Spinal cord (tissue), 10 donors: ENCODE results near the gene NIFK. TPM values are rescaled to one million over a fixed set of nuclear protein-coding genes. Genes with fewer than 3 reads are reported as not detected.
"Not testable (repeated sequence)": the region's sequence is repeated elsewhere in the genome, so short reads cannot be mapped to it uniquely, and the experiment has no call there.

Experiments
- DNase-seq, 6 donors: peaks; one replicate each; pipeline versions ENCODE4 v3.0.0 to v3.0.0-alpha.2; 2013 to 2015; ENCODE audit warnings: low spot score in 6 of 6, low read depth in 4 of 6
- H3K27ac ChIP-seq: one replicate; pipeline ENCODE4 v1.5.1; 2013; ENCODE audit warnings: low read depth, low read length, control low read depth
- H3K27me3 ChIP-seq: one replicate; pipeline ENCODE4 v1.6.1; 2013; ENCODE audit warnings: low read length; ENCODE audit not compliant: control insufficient read depth, insufficient read depth
- H3K36me3 ChIP-seq: one replicate; pipeline ENCODE4 v1.6.1; 2013; ENCODE audit warnings: low read length; ENCODE audit not compliant: control insufficient read depth, insufficient read depth
- H3K4me1 ChIP-seq: one replicate; pipeline ENCODE4 v1.6.1; 2013; ENCODE audit warnings: low read length; ENCODE audit not compliant: control insufficient read depth, insufficient read depth
- H3K4me3 ChIP-seq: one replicate; pipeline ENCODE4 v1.5.1; 2013; ENCODE audit warnings: low read depth, low read length, control low read depth
- H3K9me3 ChIP-seq: one replicate; pipeline ENCODE4 v1.6.1; 2013; ENCODE audit warnings: low read length; ENCODE audit not compliant: control insufficient read depth, insufficient read depth
- WGBS: methylation state at CpG from one replicate; pipeline ENCODE4 v1.1.5; 2013; ENCODE audit warnings: missing lambda C conversion rate; ENCODE audit not compliant: insufficient coverage; 5-methylcytosine and 5-hydroxymethylcytosine counted together
- polyA plus RNA-seq, 2 donors: library from polyadenylated mRNA; unstranded; fragments of 120-200 nt; gene quantifications; one replicate each; pipeline ENCODE4 v1.2.1, GENCODE V29; 2013; ENCODE audit not compliant: insufficient read length in 2 of 2
- total RNA-seq, 2 donors: library from RNA; depleted of rRNA in 1 of 2; stranded (reverse); fragments of 120-200 nt in 1 of 2; fragments of >200 nt in 1 of 2; gene quantifications; one replicate each; pipeline versions ENCODE4 v1.2.3 to v1.2.4, GENCODE V29; 2013 to 2014
- donor health status: healthy.

NIFK gene
- total and polyA plus RNA-seq, 4 donors: 44.9 to 62.9 (median 55.2) TPM

- no peaks in the 10 kb centered on the region for H3K4me1 ChIP-seq
Measured at GRCh38 chr2:121699421-121700333, 37.0 kb downstream of the NIFK start.

GRCh38 chr2:121698318-121698930, 38.3 kb downstream of the NIFK start:
- WGBS: 100% methylated on average over 9 of the region's 11 CpGs
- H3K27ac ChIP-seq: no peak overlapping the region
- H3K4me1 ChIP-seq: no peaks in the 10 kb centered on the region
- H3K27me3 ChIP-seq: no peaks in the 10 kb centered on the region
- no peak for DNase-seq
- no peaks in the 10 kb centered on the region for H3K36me3 ChIP-seq
- no peak overlapping the region for H3K4me3 ChIP-seq
- no peaks in the 10 kb centered on the region for H3K9me3 ChIP-seq

More at GRCh38 chr2:121699421-121700333, 37.0 kb downstream of the NIFK start:
- 77% methylated on average over 17 of the region's 19 CpGs for WGBS
- Histone ChIP-seq H3K4me3 (no peak overlapping the region), H3K9me3 (no peaks in the 10 kb centered on the region), H3K36me3 (no peaks in the 10 kb centered on the region), H3K27ac (no peak overlapping the region), H3K27me3 (no peaks in the 10 kb centered on the region)
- DNase-seq: no peak

GRCh38 chr2:121697108-121697631, 39.5 kb downstream of the NIFK start:
- no peak for DNase-seq
- H3K4me1 ChIP-seq: no peaks in the 10 kb centered on the region
- WGBS: 52% methylated on average over 4 of the region's 4 CpGs
- no peak overlapping the region for H3K27ac ChIP-seq
- H3K4me3 ChIP-seq: no peak overlapping the region
- H3K9me3 ChIP-seq: no peaks in the 10 kb centered on the region
- H3K36me3 ChIP-seq: no peaks in the 10 kb centered on the region
- H3K27me3 ChIP-seq: no peaks in the 10 kb centered on the region

GRCh38 chr2:121696410-121696930, 40.2 kb downstream of the NIFK start:
- WGBS: 90% methylated on average over 7 of the region's 7 CpGs
- no peak overlapping the region for H3K4me3 ChIP-seq
- DNase-seq: no peak
- no peaks in the 10 kb centered on the region for H3K4me1 ChIP-seq
- H3K27ac ChIP-seq: no peak overlapping the region
- H3K27me3 ChIP-seq: no peaks in the 10 kb centered on the region
- no peaks in the 10 kb centered on the region for H3K36me3 ChIP-seq
- H3K9me3 ChIP-seq: no peaks in the 10 kb centered on the region

GRCh38 chr2:121695171-121695451, 41.6 kb downstream of the NIFK start:
- no CpG with 5 or more reads among the region's 2 CpGs for WGBS
- Histone ChIP-seq H3K4me3 (no peak overlapping the region), H3K4me1 (no peaks in the 10 kb centered on the region), H3K36me3 (no peaks in the 10 kb centered on the region), H3K27me3 (no peaks in the 10 kb centered on the region), H3K9me3 (no peaks in the 10 kb centered on the region), H3K27ac (no peak overlapping the region)
- DNase-seq: no peak

- Histone ChIP-seq H3K4me3 (no peak overlapping the region), H3K27ac (no peak overlapping the region), H3K4me1 (no peaks in the 10 kb centered on the region), H3K27me3 (no peaks in the 10 kb centered on the region), H3K9me3 (no peaks in the 10 kb centered on the region), H3K36me3 (no peaks in the 10 kb centered on the region)
- 97% methylated on average over 4 of the region's 6 CpGs for WGBS
- no peak for DNase-seq
Measured at GRCh38 chr2:121694398-121695170, 42.1 kb downstream of the NIFK start.

- DNase-seq, H3K4me1 ChIP-seq, H3K36me3 ChIP-seq, H3K27ac ChIP-seq, H3K4me3 ChIP-seq, H3K27me3 ChIP-seq, H3K9me3 ChIP-seq: not testable (repeated sequence)
- WGBS: 100% methylated on average over 2 of the region's 3 CpGs
Measured at GRCh38 chr2:121690572-121690971, 46.1 kb downstream of the NIFK start.

GRCh38 chr2:121690095-121690494, 46.6 kb downstream of the NIFK start:
- 97% methylated on average over 3 of the region's 6 CpGs for WGBS
- H3K4me1 ChIP-seq: no peaks in the 10 kb centered on the region
- H3K9me3 ChIP-seq: no peaks in the 10 kb centered on the region
- H3K27me3 ChIP-seq: no peaks in the 10 kb centered on the region
- H3K36me3 ChIP-seq: no peaks in the 10 kb centered on the region
- no peak for DNase-seq
- H3K4me3 ChIP-seq: no peak overlapping the region
- no peak overlapping the region for H3K27ac ChIP-seq

- H3K4me3 ChIP-seq: no peak overlapping the region
- DNase-seq: peak in 2 of 6 donors; percentile 57 to 64
- H3K4me1 ChIP-seq: no peaks in the 10 kb centered on the region
- H3K9me3 ChIP-seq: no peaks in the 10 kb centered on the region
- WGBS: 43% methylated on average over 1 of the region's 4 CpGs
- no peaks in the 10 kb centered on the region for H3K36me3 ChIP-seq
- no peak overlapping the region for H3K27ac ChIP-seq
- H3K27me3 ChIP-seq: no peaks in the 10 kb centered on the region
Measured at GRCh38 chr2:121689356-121689755, 47.3 kb downstream of the NIFK start.
